ENCODE measurements around the gene LINGO4. TPM values are rescaled to one million over a fixed set of nuclear protein-coding genes. Genes with fewer than 3 reads are reported as not detected.

The LINGO4 gene
- total and polyA plus RNA-seq, 4 donors = 0.05 to 0.40 (median 0.12) TPM; not detected in 1

DNA sequence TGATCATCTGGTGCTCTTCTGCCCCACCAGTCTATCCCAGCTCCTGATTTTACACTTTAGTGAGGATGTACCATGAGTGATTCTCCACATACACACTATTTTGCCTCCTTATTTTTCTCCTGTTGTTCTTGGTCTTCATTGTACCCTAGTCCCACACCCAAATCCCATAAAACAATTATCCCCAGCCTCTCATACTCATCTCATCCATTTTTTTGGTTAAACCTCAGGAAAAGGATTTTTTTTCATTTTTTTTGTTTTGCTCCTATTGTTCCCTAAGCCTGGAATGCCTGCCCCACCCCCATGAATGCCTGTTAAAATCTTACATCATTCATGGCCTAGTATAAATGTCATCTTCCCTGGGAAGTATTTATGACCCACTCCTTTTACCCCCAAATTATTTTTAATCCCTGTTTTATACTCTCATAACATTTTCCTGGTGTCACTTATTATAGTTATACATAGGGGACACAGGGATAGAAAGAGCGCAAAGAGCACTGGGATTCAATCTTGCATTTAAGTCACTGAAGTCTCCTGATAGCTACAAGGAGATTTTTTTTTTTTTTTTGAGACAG is 4.9 kb upstream of the LINGO4 start:
- Histone ChIP-seq H3K4me1 (ENCODE audit: control insufficient read depth in 5 of 5, insufficient read depth in 5 of 5, low read length in 5 of 5) (no peaks in the 10 kb centered on the region), H3K36me3 (ENCODE audit: control insufficient read depth in 4 of 4, insufficient read depth in 4 of 4, low read length in 4 of 4) (peaks cover 0 to 3% (median 0%) of the 10 kb centered on the region in 4 donors), H3K4me3 (no peak overlapping the region), H3K9me3 (ENCODE audit: control insufficient read depth in 4 of 4, insufficient read depth in 3 of 4, low read length in 3 of 4) (no peaks in the 10 kb centered on the region), H3K27me3 (ENCODE audit: control insufficient read depth in 3 of 3, insufficient read depth in 3 of 3, low read length in 2 of 3) (peaks cover 0 to 2% (median 0%) of the 10 kb centered on the region in 3 donors), H3K27ac (ENCODE audit: low read depth in 1 of 2, low read length in 1 of 2) (no peak overlapping the region), H3K9ac (ENCODE audit: insufficient read depth in 1 of 2, low read length in 2 of 2) (no peak overlapping the region)
- TF ChIP-seq, protein P1, sequence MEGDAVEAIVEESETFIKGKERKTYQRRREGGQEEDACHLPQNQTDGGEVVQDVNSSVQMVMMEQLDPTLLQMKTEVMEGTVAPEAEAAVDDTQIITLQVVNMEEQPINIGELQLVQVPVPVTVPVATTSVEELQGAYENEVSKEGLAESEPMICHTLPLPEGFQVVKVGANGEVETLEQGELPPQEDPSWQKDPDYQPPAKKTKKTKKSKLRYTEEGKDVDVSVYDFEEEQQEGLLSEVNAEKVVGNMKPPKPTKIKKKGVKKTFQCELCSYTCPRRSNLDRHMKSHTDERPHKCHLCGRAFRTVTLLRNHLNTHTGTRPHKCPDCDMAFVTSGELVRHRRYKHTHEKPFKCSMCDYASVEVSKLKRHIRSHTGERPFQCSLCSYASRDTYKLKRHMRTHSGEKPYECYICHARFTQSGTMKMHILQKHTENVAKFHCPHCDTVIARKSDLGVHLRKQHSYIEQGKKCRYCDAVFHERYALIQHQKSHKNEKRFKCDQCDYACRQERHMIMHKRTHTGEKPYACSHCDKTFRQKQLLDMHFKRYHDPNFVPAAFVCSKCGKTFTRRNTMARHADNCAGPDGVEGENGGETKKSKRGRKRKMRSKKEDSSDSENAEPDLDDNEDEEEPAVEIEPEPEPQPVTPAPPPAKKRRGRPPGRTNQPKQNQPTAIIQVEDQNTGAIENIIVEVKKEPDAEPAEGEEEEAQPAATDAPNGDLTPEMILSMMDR (IDR thresholded peaks at IDR 0.05; ENCODE audit: control extremely low read depth, extremely low read depth) = no peak
- ATAC-seq (ENCODE audit: insufficient read depth, low FRiP score) (no peak), DNase-seq (no peak)
- WGBS, 2 donors = 97% methylated on average over 1 of the region's 1 CpG

DNA sequence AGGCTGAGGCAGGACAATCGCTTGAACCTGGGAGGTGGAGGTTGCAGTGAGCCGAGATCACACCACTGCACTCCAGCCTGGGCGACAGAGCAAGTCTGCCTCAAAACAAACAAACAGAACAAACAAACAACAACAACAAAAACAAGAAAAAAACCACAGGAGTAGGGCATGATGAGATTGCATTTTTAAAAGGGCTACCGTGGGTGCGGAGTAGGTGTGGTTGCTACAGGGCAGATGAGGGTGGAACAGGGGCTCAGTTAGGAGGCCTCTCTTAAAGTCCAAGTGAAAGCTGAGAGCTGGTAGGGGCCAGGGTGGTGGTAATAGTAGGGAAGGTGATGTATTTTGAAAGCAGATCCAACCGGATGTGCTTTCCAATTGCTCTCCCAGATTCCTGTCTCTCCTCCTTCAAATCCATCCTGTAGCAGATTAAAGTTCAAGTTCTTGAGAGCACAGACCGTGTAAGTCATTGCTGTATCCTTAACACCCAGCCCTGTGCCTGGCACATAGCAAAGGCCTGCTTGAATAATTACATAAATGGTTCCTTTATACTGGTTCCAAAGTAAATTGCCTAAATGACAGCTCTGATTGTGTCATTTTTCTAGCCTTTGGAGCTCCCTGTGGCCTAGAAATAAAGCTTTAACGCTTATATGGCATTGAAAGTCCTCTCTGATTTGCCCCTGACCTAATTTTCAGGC is 4.2 kb upstream of the LINGO4 start:
- Histone ChIP-seq H3K9me3 (ENCODE audit: control insufficient read depth in 4 of 4, insufficient read depth in 3 of 4, low read length in 3 of 4) (no peaks in the 10 kb centered on the region), H3K4me1 (ENCODE audit: control insufficient read depth in 5 of 5, insufficient read depth in 5 of 5, low read length in 5 of 5) (no peaks in the 10 kb centered on the region), H3K4me3 (no peak overlapping the region), H3K27me3 (ENCODE audit: control insufficient read depth in 3 of 3, insufficient read depth in 3 of 3, low read length in 2 of 3) (peaks cover 0 to 2% (median 0%) of the 10 kb centered on the region in 3 donors), H3K9ac (ENCODE audit: insufficient read depth in 1 of 2, low read length in 2 of 2) (no peak overlapping the region), H3K36me3 (ENCODE audit: control insufficient read depth in 4 of 4, insufficient read depth in 4 of 4, low read length in 4 of 4) (peaks cover 0 to 3% (median 0%) of the 10 kb centered on the region in 4 donors), H3K27ac (ENCODE audit: low read depth in 1 of 2, low read length in 1 of 2) (no peak overlapping the region)
- TF ChIP-seq, protein P1 (IDR thresholded peaks at IDR 0.05; ENCODE audit: control extremely low read depth, extremely low read depth) = no peak
- WGBS, 2 donors = 74 to 82% methylated on average over 8 of the region's 8 CpGs
- no peak for DNase-seq
- ATAC-seq (ENCODE audit: insufficient read depth, low FRiP score) = no peak

DNA sequence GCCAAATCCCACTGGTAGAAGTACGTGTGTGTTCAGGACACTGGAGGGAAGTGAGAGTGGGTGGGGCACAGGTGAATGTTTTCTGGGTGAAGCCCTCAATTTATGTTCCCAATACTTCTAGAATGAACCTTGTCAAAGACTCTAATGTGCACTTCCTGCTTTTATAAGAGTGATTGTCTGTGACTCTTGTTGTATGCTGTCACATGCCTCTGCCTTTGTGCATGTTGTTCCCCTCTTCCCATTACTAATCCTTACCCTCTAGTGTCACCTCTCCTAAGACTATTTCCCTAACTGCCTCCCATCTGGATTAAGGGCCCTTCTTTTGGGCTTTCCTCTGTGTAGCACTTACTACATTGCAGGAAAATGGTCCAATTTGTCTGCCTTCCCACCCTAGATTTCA is 2.5 kb upstream of the LINGO4 start:
- Histone ChIP-seq H3K9ac (ENCODE audit: insufficient read depth in 1 of 2, low read length in 2 of 2) (no peak overlapping the region), H3K27ac (ENCODE audit: low read depth in 1 of 2, low read length in 1 of 2) (no peak overlapping the region), H3K9me3 (ENCODE audit: control insufficient read depth in 4 of 4, insufficient read depth in 3 of 4, low read length in 3 of 4) (no peaks in the 10 kb centered on the region), H3K4me3 (no peak overlapping the region), H3K4me1 (ENCODE audit: control insufficient read depth in 5 of 5, insufficient read depth in 5 of 5, low read length in 5 of 5) (no peaks in the 10 kb centered on the region), H3K27me3 (ENCODE audit: control insufficient read depth in 3 of 3, insufficient read depth in 3 of 3, low read length in 2 of 3) (peaks cover 0 to 4% (median 0%) of the 10 kb centered on the region in 3 donors), H3K36me3 (ENCODE audit: control insufficient read depth in 4 of 4, insufficient read depth in 4 of 4, low read length in 4 of 4) (peaks cover 0 to 3% (median 0%) of the 10 kb centered on the region in 4 donors)
- DNase-seq = no peak
- TF ChIP-seq, protein P1 (IDR thresholded peaks at IDR 0.05; ENCODE audit: control extremely low read depth, extremely low read depth) = no peak
- no peak for ATAC-seq (ENCODE audit: insufficient read depth, low FRiP score)
- WGBS, 2 donors = 47 to 51% methylated on average over 1 of the region's 1 CpG

All from lung (tissue), 12 donors.